Parathyroid adenoma (tissue), 2 donors: ENCODE data around the gene TMEM127.
A peak's percentile ranks its signal among the peaks of the same experiment; 100 is the strongest.

ENCODE experiments used
- H2AFZ ChIP-seq: fragments of 300-600 bp; sonication (generic); one replicate; pipeline ENCODE4 v1.7.0; 2017; ENCODE audit warnings: antibody characterized with exemption, mild to moderate bottlenecking
- H3K27ac ChIP-seq: fragments of 300-600 bp; sonication (generic); one replicate; pipeline ENCODE4 v1.7.0; 2017
- H3K27me3 ChIP-seq: fragments of 300-600 bp; sonication (generic); one replicate; pipeline ENCODE4 v1.7.0; 2017; ENCODE audit warnings: low read length; ENCODE audit not compliant: control insufficient read depth, insufficient read depth
- H3K36me3 ChIP-seq: fragments of 300-600 bp; sonication (generic); one replicate; pipeline ENCODE4 v1.7.0; 2017; ENCODE audit warnings: low read length; ENCODE audit not compliant: control insufficient read depth, insufficient read depth
- H3K4me1 ChIP-seq: fragments of 300-600 bp; sonication (generic); one replicate; pipeline ENCODE4 v1.7.0; 2017; ENCODE audit warnings: control low read depth
- H3K4me2 ChIP-seq: fragments of 300-600 bp; sonication (generic); one replicate; pipeline ENCODE4 v1.7.0; 2017; ENCODE audit warnings: low read length
- H3K4me3 ChIP-seq: fragments of 300-600 bp; sonication (generic); one replicate; pipeline ENCODE4 v1.7.0; 2017; ENCODE audit warnings: low read depth, low read length
- H3K79me2 ChIP-seq: fragments of 300-600 bp; sonication (generic); one replicate; pipeline ENCODE4 v1.7.0; 2017; ENCODE audit warnings: control low read depth
- H3K9ac ChIP-seq: fragments of 300-600 bp; sonication (generic); one replicate; pipeline ENCODE4 v1.7.0; 2017; ENCODE audit warnings: mild to moderate bottlenecking
- H3K9me3 ChIP-seq: fragments of 300-600 bp; sonication (generic); one replicate; pipeline ENCODE4 v1.7.0; 2017; ENCODE audit warnings: low read length; ENCODE audit not compliant: control insufficient read depth
- TF ChIP-seq, protein P1 (sequence below): fragments of 300-600 bp; sonication (generic); IDR thresholded peaks from one replicate; pipeline ENCODE4 v1.7.0; 2017; ENCODE audit warnings: antibody characterized with exemption, mild to moderate bottlenecking
- donor health status: primary hyperparathyroidism.

The TMEM127 gene

DNA sequence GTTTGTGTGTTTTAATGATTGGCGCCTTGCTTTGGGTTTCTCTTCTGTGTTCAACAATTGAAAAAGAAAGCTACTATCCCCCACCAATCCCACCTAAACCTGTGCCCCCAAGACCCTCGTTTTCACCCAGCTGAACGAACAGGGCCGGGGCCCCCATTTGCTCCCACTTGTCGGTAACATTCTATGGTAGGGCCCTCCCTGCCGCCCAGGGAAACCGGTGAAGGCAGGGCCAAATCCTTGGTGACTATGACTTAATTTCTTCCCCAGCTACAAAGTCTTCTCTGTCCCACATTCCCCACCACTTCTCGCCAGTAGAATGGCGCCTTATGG lies 40.1 kb upstream of the TMEM127 start:
- H3K4me1 ChIP-seq, result no peaks in the 10 kb centered on the region

DNA sequence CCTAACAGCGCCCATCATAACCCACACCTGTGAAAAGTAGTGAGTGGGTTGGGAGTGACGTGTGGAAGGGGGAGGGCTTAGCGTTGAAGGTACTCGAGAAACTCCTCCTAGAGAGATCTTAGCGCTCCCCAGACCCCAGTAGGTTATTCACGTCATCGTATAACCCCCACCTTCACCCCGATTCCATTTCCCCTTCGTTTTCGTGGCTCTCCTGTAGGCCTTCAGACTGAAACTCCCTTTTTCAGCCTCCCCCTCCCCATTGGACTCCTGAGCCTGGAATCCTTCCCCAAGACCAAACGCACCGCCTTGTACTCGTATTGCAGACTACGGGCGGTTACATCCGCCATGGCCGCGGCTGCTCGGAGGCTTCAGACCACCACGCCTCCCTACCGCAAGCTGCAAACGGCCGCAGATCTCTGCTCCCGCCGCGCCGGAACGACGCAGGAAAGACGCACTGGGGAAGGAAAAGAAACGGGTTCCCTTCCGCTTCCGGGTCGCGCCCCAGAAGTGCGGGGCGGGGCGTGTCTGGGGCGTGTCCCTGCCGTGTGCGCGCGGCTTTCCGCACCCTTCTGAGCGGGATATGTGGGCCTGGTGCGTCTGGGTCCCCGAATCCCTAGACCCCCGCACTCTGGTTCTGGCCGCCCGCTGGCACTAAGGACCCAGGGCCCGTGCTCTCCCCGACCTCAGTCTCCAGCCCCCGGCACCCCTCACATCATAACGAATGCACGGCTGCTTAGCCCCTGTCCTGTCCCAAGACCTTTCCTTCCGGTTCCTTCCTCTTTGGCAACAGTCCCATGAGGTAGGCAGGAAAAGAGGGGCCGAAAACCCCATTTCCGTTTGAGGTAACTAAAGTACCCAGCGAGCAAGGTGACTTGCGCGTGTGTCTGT lies 39.5 kb upstream of the TMEM127 start, which contains the start of gene SNRNP200:
TSS of gene SNRNP200 (minus strand) at position 456 of the 888 bp plus-strand sequence. CDS start at position 347, 109 bp downstream.
- Histone ChIP-seq H3K36me3 (no peaks in the 10 kb centered on the region), H2AFZ (peak within 1 kb of the TSS; percentile 99), H3K9me3 (no peaks in the 10 kb centered on the region), H3K27ac (peak within 1 kb of the TSS; percentile 73), H3K4me1 (no peaks in the 10 kb centered on the region), H3K4me2 (peak within 1 kb of the TSS; percentile 93), H3K9ac (peak within 1 kb of the TSS; percentile 64), H3K27me3 (no peaks in the 10 kb centered on the region), H3K4me3 (peak within 1 kb of the TSS; percentile 94), H3K79me2 (peaks cover 13% of the 10 kb centered on the region)
- TF ChIP-seq, protein P1, sequence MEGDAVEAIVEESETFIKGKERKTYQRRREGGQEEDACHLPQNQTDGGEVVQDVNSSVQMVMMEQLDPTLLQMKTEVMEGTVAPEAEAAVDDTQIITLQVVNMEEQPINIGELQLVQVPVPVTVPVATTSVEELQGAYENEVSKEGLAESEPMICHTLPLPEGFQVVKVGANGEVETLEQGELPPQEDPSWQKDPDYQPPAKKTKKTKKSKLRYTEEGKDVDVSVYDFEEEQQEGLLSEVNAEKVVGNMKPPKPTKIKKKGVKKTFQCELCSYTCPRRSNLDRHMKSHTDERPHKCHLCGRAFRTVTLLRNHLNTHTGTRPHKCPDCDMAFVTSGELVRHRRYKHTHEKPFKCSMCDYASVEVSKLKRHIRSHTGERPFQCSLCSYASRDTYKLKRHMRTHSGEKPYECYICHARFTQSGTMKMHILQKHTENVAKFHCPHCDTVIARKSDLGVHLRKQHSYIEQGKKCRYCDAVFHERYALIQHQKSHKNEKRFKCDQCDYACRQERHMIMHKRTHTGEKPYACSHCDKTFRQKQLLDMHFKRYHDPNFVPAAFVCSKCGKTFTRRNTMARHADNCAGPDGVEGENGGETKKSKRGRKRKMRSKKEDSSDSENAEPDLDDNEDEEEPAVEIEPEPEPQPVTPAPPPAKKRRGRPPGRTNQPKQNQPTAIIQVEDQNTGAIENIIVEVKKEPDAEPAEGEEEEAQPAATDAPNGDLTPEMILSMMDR, result no peak

More for the DNA sequence above, 40.1 kb upstream of the TMEM127 start:
- peaks cover 13% of the 10 kb centered on the region for H3K79me2 ChIP-seq
- H3K36me3 ChIP-seq, result no peaks in the 10 kb centered on the region
- H3K4me2 ChIP-seq, result peak overlapping the region; percentile 93
- peak overlapping the region; percentile 73 for H3K27ac ChIP-seq
- no peaks in the 10 kb centered on the region for H3K27me3 ChIP-seq
- peak overlapping the region; percentile 94 for H3K4me3 ChIP-seq
- TF ChIP-seq, protein P1, result no peak
- H3K9me3 ChIP-seq, result no peaks in the 10 kb centered on the region
- H3K9ac ChIP-seq, result peak overlapping the region; percentile 64
- peak overlapping the region; percentile 99 for H2AFZ ChIP-seq

DNA sequence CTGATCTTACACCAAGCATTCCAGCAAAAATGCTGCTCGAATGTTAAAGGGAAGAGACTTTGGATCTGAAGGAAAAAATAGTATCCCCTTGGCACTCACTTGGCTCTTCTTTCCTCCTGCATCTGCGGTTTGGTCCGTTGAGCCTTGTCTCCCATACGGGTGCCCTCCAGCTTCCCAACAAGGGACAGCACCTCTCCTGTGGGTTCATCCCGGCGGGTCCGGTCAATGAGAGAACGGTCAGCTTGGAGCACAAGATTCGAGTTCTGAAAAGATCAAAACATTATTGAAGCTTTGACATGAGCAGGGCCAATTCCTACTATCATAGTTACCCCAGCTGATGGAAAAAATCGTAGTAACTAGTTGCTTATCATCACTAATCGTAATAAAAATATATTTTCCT lies 38.8 kb upstream of the TMEM127 start:
- Histone ChIP-seq H3K27me3 (no peaks in the 10 kb centered on the region), H3K4me2 (peak overlapping the region; percentile 93), H2AFZ (no peak overlapping the region), H3K9ac (no peak overlapping the region), H3K4me3 (peak overlapping the region; percentile 94), H3K27ac (peak overlapping the region; percentile 73), H3K36me3 (no peaks in the 10 kb centered on the region), H3K4me1 (no peaks in the 10 kb centered on the region), H3K79me2 (peaks cover 13% of the 10 kb centered on the region), H3K9me3 (no peaks in the 10 kb centered on the region)
- TF ChIP-seq, protein P1, result no peak

DNA sequence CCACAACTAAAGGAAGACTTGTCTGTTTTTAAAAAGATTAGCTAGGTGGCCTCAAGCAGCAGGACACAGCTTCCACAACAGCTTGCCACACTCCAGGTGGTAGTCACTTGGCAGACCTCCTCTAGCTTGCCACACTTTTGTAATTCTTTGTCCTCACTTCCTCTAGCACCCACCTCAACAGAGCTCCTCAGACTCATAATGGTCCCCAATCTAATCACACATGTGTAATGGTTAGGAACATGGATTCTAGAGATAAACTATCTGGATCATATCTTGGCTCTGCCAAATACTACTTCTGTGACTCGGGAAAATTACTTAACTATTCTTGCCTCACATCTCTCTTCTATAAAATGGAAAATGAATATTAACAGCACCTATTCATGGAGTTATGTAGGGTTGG lies 36.1 kb upstream of the TMEM127 start:
- H3K9ac ChIP-seq, result no peak overlapping the region
- no peaks in the 10 kb centered on the region for H3K36me3 ChIP-seq
- H3K4me1 ChIP-seq, result no peaks in the 10 kb centered on the region
- H3K27me3 ChIP-seq, result no peaks in the 10 kb centered on the region
- H3K4me3 ChIP-seq, result no peak overlapping the region
- peaks cover 13% of the 10 kb centered on the region for H3K79me2 ChIP-seq
- TF ChIP-seq, protein P1, result no peak
- H3K27ac ChIP-seq, result no peak overlapping the region
- H2AFZ ChIP-seq, result no peak overlapping the region
- no peaks in the 10 kb centered on the region for H3K9me3 ChIP-seq
- no peak overlapping the region for H3K4me2 ChIP-seq
